ENCODE results near the gene MAGEA8. TPM values are rescaled to one million over a fixed set of nuclear protein-coding genes. Genes with fewer than 3 reads are reported as not detected.

Gene MAGEA8
- total RNA-seq, 1 experiment from 2014 or later: not detected

DNA sequence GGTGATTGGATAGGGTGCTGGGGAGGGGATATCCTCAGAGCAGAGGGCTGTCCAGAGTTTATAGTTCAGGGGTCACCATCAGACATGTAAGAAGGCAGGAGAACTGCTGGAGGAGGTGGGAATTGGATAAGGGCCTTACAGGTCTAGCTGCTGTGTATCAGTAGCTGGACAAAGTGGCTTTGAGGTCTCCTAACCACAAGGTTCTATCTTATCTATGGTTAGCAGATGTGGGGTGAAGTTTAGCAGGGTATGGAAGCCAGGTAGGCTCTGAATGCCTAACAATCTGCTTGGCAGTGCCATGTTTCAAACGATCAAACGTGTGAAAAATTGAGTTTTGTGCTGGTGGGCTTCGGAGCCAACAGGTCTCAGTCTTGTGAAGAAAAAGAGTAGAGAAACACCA lies 32.1 kb upstream of the MAGEA8 start:
- H3K4me1 ChIP-seq (ENCODE audit: low read length): no peaks in the 10 kb centered on the region
- no peak overlapping the region for H3K4me3 ChIP-seq (ENCODE audit: low read length)
- H3K9ac ChIP-seq (ENCODE audit: low read length): no peak overlapping the region
- H3K27me3 ChIP-seq (ENCODE audit: low read length): no peaks in the 10 kb centered on the region
- H3K9me2 ChIP-seq (replicated peaks; ENCODE audit: insufficient read depth, low read length): no peaks in the 10 kb centered on the region
- no peaks in the 10 kb centered on the region for H4K20me1 ChIP-seq (ENCODE audit: insufficient read depth, low read depth, low read length)
- no peak overlapping the region for H3K4me2 ChIP-seq (ENCODE audit: low read depth, low read length, poor library complexity, severe bottlenecking)
- H3K36me3 ChIP-seq (ENCODE audit: insufficient read depth, low read length): no peaks in the 10 kb centered on the region
- H3K9me3 ChIP-seq (ENCODE audit: low read length): no peaks in the 10 kb centered on the region
- no peaks in the 10 kb centered on the region for H3K79me2 ChIP-seq (ENCODE audit: low read length)
- H3K27ac ChIP-seq (ENCODE audit: low read length): no peak overlapping the region
- no peak for DNase-seq
- no peak overlapping the region for H2AFZ ChIP-seq (ENCODE audit: low read length)

DNA sequence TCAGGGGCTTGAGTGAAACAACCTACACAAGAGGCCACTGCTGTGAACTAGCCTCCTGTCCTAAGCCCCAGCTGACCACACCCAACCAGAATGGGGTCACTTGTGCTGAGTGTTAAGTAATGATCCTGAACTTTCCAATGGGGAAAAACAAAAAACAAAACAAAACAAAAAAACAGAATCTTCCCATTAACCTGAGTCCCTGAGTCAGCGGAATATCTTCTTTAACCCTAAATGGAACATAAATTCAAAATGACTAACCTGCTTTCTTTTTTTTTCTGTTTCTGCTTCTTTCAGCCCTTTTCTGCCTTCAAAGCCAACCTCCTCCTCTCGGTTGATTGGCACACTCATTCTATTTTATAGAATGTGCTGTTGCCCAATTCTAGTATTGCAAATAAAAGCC lies 31.2 kb upstream of the MAGEA8 start:
- no peak overlapping the region for H3K4me2 ChIP-seq (ENCODE audit: low read depth, low read length, poor library complexity, severe bottlenecking)
- H4K20me1 ChIP-seq (ENCODE audit: insufficient read depth, low read depth, low read length): no peaks in the 10 kb centered on the region
- H3K27me3 ChIP-seq (ENCODE audit: low read length): no peaks in the 10 kb centered on the region
- no peaks in the 10 kb centered on the region for H3K4me1 ChIP-seq (ENCODE audit: low read length)
- DNase-seq: no peak
- no peak overlapping the region for H3K27ac ChIP-seq (ENCODE audit: low read length)
- H3K4me3 ChIP-seq (ENCODE audit: low read length): no peak overlapping the region
- H3K9ac ChIP-seq (ENCODE audit: low read length): no peak overlapping the region
- H2AFZ ChIP-seq (ENCODE audit: low read length): no peak overlapping the region
- H3K36me3 ChIP-seq (ENCODE audit: insufficient read depth, low read length): no peaks in the 10 kb centered on the region
- H3K9me2 ChIP-seq (replicated peaks; ENCODE audit: insufficient read depth, low read length): no peaks in the 10 kb centered on the region
- H3K9me3 ChIP-seq (ENCODE audit: low read length): no peaks in the 10 kb centered on the region
- H3K79me2 ChIP-seq (ENCODE audit: low read length): no peaks in the 10 kb centered on the region

DNA sequence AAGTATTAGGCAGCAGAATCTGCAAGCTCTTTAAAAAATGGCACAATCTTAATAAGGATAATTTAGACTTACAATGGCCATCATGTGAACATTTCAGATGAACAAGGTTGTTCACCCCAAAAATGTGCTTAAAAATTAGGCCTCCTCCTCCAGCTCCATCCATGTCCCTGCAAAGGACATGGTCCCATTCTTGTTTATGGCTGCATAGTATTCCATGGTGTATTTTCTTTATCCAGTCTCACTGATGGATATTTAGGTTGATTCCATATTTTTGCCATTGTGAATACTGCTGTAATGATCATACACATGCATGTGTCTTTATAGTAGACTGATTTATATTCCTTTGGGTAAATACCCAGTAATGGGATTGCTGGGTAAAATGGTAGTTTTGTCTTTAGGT lies 29.1 kb upstream of the MAGEA8 start:
- no peak for DNase-seq
- Histone ChIP-seq H3K4me1 (ENCODE audit: low read length) (no peaks in the 10 kb centered on the region), H2AFZ (ENCODE audit: low read length) (no peak overlapping the region)

GRCh38 chrX:149853925-149854324 lies 27.1 kb upstream of the MAGEA8 start:
- H3K36me3 ChIP-seq (ENCODE audit: insufficient read depth, low read length): no peaks in the 10 kb centered on the region
- no peak overlapping the region for H3K4me3 ChIP-seq (ENCODE audit: low read length)
- H3K4me1 ChIP-seq (ENCODE audit: low read length): no peaks in the 10 kb centered on the region
- H3K27ac ChIP-seq (ENCODE audit: low read length): no peak overlapping the region
- no peaks in the 10 kb centered on the region for H3K9me3 ChIP-seq (ENCODE audit: low read length)
- no peaks in the 10 kb centered on the region for H4K20me1 ChIP-seq (ENCODE audit: insufficient read depth, low read depth, low read length)
- H2AFZ ChIP-seq (ENCODE audit: low read length): no peak overlapping the region
- H3K79me2 ChIP-seq (ENCODE audit: low read length): no peaks in the 10 kb centered on the region
- no peaks in the 10 kb centered on the region for H3K27me3 ChIP-seq (ENCODE audit: low read length)
- no peak overlapping the region for H3K9ac ChIP-seq (ENCODE audit: low read length)
- H3K4me2 ChIP-seq (ENCODE audit: low read depth, low read length, poor library complexity, severe bottlenecking): no peak overlapping the region
- DNase-seq: no peak
- H3K9me2 ChIP-seq (replicated peaks; ENCODE audit: insufficient read depth, low read length): no peaks in the 10 kb centered on the region

More for the DNA sequence above, 29.1 kb upstream of the MAGEA8 start:
- Histone ChIP-seq H3K79me2 (ENCODE audit: low read length) (no peaks in the 10 kb centered on the region), H3K4me3 (ENCODE audit: low read length) (no peak overlapping the region), H3K36me3 (ENCODE audit: insufficient read depth, low read length) (no peaks in the 10 kb centered on the region), H3K9me2 (replicated peaks; ENCODE audit: insufficient read depth, low read length) (no peaks in the 10 kb centered on the region), H3K9me3 (ENCODE audit: low read length) (no peaks in the 10 kb centered on the region), H3K9ac (ENCODE audit: low read length) (no peak overlapping the region), H4K20me1 (ENCODE audit: insufficient read depth, low read depth, low read length) (no peaks in the 10 kb centered on the region), H3K27me3 (ENCODE audit: low read length) (no peaks in the 10 kb centered on the region), H3K27ac (ENCODE audit: low read length) (no peak overlapping the region), H3K4me2 (ENCODE audit: low read depth, low read length, poor library complexity, severe bottlenecking) (no peak overlapping the region)

DNA sequence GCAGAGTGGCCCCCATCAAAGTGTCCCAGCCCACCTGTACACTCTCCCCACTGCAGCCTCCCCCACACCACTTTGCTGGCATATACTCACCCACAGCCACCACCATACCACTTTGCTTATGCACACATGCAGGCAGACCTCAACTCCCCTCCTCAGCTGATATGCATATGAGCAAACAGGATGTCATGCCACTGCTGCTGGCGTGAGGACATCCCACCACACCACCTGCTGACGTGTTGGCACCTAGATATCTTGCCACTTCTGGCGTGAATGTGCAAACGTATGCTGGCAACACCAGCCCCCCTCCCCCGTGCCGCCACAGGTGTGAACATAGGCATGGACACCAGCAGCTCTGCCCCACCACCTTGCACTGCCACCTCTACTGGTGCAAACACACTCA lies 22.4 kb upstream of the MAGEA8 start:
- H3K79me2 ChIP-seq (ENCODE audit: low read length): no peaks in the 10 kb centered on the region
- no peaks in the 10 kb centered on the region for H3K4me1 ChIP-seq (ENCODE audit: low read length)
- H4K20me1 ChIP-seq (ENCODE audit: insufficient read depth, low read depth, low read length): no peaks in the 10 kb centered on the region
- no peak overlapping the region for H3K4me2 ChIP-seq (ENCODE audit: low read depth, low read length, poor library complexity, severe bottlenecking)
- no peak overlapping the region for H3K9ac ChIP-seq (ENCODE audit: low read length)
- H3K4me3 ChIP-seq (ENCODE audit: low read length): no peak overlapping the region
- H3K27ac ChIP-seq (ENCODE audit: low read length): no peak overlapping the region
- H3K9me2 ChIP-seq (replicated peaks; ENCODE audit: insufficient read depth, low read length): no peaks in the 10 kb centered on the region
- no peaks in the 10 kb centered on the region for H3K9me3 ChIP-seq (ENCODE audit: low read length)
- H3K27me3 ChIP-seq (ENCODE audit: low read length): no peaks in the 10 kb centered on the region
- no peaks in the 10 kb centered on the region for H3K36me3 ChIP-seq (ENCODE audit: insufficient read depth, low read length)
- DNase-seq: no peak
- no peak overlapping the region for H2AFZ ChIP-seq (ENCODE audit: low read length)

- no peak overlapping the region for H3K4me3 ChIP-seq (ENCODE audit: low read length)
- no peaks in the 10 kb centered on the region for H3K36me3 ChIP-seq (ENCODE audit: insufficient read depth, low read length)
- no peaks in the 10 kb centered on the region for H3K79me2 ChIP-seq (ENCODE audit: low read length)
- H3K9ac ChIP-seq (ENCODE audit: low read length): no peak overlapping the region
- no peak overlapping the region for H3K27ac ChIP-seq (ENCODE audit: low read length)
- H4K20me1 ChIP-seq (ENCODE audit: insufficient read depth, low read depth, low read length): no peaks in the 10 kb centered on the region
- no peak overlapping the region for H3K4me2 ChIP-seq (ENCODE audit: low read depth, low read length, poor library complexity, severe bottlenecking)
- H3K9me3 ChIP-seq (ENCODE audit: low read length): no peaks in the 10 kb centered on the region
- H3K9me2 ChIP-seq (replicated peaks; ENCODE audit: insufficient read depth, low read length): no peaks in the 10 kb centered on the region
- DNase-seq: no peak
- H3K27me3 ChIP-seq (ENCODE audit: low read length): no peaks in the 10 kb centered on the region
- no peak overlapping the region for H2AFZ ChIP-seq (ENCODE audit: low read length)
- H3K4me1 ChIP-seq (ENCODE audit: low read length): no peaks in the 10 kb centered on the region
Observed at GRCh38 chrX:149860445-149860844, 20.5 kb upstream of the MAGEA8 start.

DNA sequence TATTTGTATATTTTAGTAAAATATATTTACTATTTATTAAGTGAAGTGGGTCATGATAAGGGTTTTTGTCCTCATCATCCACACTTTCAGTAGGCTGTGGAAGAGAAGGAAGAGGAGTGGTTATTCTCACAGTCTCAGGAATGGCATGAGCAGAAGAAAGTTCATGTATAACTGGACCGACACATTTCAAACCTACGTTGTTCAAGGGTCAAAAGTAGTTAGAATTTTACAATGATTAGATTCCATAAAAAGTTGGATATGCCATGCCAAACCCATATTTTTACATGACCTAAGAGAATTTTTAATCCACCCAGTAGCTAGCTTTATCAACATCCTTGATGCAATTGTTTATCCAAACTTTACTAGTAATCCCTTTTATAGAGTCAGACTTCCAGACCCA lies 15.6 kb upstream of the MAGEA8 start:
- Histone ChIP-seq H3K27me3 (ENCODE audit: low read length) (no peaks in the 10 kb centered on the region), H3K79me2 (ENCODE audit: low read length) (no peaks in the 10 kb centered on the region), H2AFZ (ENCODE audit: low read length) (no peak overlapping the region), H3K9me2 (replicated peaks; ENCODE audit: insufficient read depth, low read length) (no peaks in the 10 kb centered on the region), H3K4me2 (ENCODE audit: low read depth, low read length, poor library complexity, severe bottlenecking) (no peak overlapping the region), H3K9me3 (ENCODE audit: low read length) (no peaks in the 10 kb centered on the region), H3K36me3 (ENCODE audit: insufficient read depth, low read length) (no peaks in the 10 kb centered on the region), H3K4me3 (ENCODE audit: low read length) (no peak overlapping the region), H4K20me1 (ENCODE audit: insufficient read depth, low read depth, low read length) (no peaks in the 10 kb centered on the region), H3K27ac (ENCODE audit: low read length) (no peak overlapping the region), H3K4me1 (ENCODE audit: low read length) (no peaks in the 10 kb centered on the region), H3K9ac (ENCODE audit: low read length) (no peak overlapping the region)
- no peak for DNase-seq

DNA sequence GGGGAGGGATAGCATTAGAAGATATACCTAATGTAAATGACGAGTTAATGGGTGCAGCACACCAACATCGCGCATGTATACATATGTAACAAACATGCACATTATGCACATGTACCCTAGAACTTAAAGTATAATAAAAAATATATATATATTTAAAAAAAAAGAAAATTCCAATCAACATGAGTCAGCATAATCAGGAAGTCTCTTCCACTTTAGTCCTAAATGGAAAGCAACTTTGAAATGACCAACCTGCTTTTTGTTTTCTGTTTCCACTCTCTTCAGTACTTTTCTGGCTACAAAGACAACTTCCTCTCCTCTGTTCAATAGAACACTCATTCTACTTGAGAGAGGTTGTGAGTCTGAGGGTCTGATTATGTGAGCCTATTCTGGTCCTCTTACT lies 13.5 kb upstream of the MAGEA8 start:
- Histone ChIP-seq H3K79me2 (ENCODE audit: low read length) (no peaks in the 10 kb centered on the region), H3K9ac (ENCODE audit: low read length) (no peak overlapping the region), H3K4me1 (ENCODE audit: low read length) (no peaks in the 10 kb centered on the region), H2AFZ (ENCODE audit: low read length) (no peak overlapping the region), H4K20me1 (ENCODE audit: insufficient read depth, low read depth, low read length) (no peaks in the 10 kb centered on the region), H3K27me3 (ENCODE audit: low read length) (no peaks in the 10 kb centered on the region), H3K27ac (ENCODE audit: low read length) (no peak overlapping the region), H3K4me3 (ENCODE audit: low read length) (no peak overlapping the region), H3K4me2 (ENCODE audit: low read depth, low read length, poor library complexity, severe bottlenecking) (no peak overlapping the region), H3K9me2 (replicated peaks; ENCODE audit: insufficient read depth, low read length) (no peaks in the 10 kb centered on the region), H3K9me3 (ENCODE audit: low read length) (no peaks in the 10 kb centered on the region), H3K36me3 (ENCODE audit: insufficient read depth, low read length) (no peaks in the 10 kb centered on the region)
- no peak for DNase-seq

- no peaks in the 10 kb centered on the region for H3K79me2 ChIP-seq (ENCODE audit: low read length)
- no peaks in the 10 kb centered on the region for H3K9me3 ChIP-seq (ENCODE audit: low read length)
- H2AFZ ChIP-seq (ENCODE audit: low read length): no peak overlapping the region
- no peaks in the 10 kb centered on the region for H3K4me1 ChIP-seq (ENCODE audit: low read length)
- no peaks in the 10 kb centered on the region for H3K36me3 ChIP-seq (ENCODE audit: insufficient read depth, low read length)
- no peaks in the 10 kb centered on the region for H4K20me1 ChIP-seq (ENCODE audit: insufficient read depth, low read depth, low read length)
- DNase-seq: no peak
- no peak overlapping the region for H3K4me2 ChIP-seq (ENCODE audit: low read depth, low read length, poor library complexity, severe bottlenecking)
- H3K9me2 ChIP-seq (replicated peaks; ENCODE audit: insufficient read depth, low read length): no peaks in the 10 kb centered on the region
- H3K9ac ChIP-seq (ENCODE audit: low read length): no peak overlapping the region
- no peaks in the 10 kb centered on the region for H3K27me3 ChIP-seq (ENCODE audit: low read length)
- no peak overlapping the region for H3K4me3 ChIP-seq (ENCODE audit: low read length)
- no peak overlapping the region for H3K27ac ChIP-seq (ENCODE audit: low read length)
Observed at GRCh38 chrX:149870840-149871239, 10.1 kb upstream of the MAGEA8 start.
